K562 (cell line): ENCODE results near the gene YBEY. TPM values are rescaled to one million over a fixed set of nuclear protein-coding genes. Genes with fewer than 3 reads are reported as not detected.

Experiments
- ATAC-seq: fragments of 200-7000 bp; cut with Tn5 transposase; 3 replicates; pipeline ENCODE4 v1.9.1; 2020; ENCODE audit warnings: moderate library complexity
- BruUV-seq: library from RNA; stranded (reverse); fragments of 400-500 nt; replicated peaks from 2 replicates; lab custom pipeline; 2021; lab: Mats Ljungman, UMichigan
- CTCF ChIA-PET: fragments of 300-600 bp; formaldehyde crosslinking; extraction: SDS; loops from one replicate; lab custom pipeline; 2021; ENCODE audit warnings: low intra/inter-chr PET ratio; lab: Yijun Ruan, JAX
- POLR2A ChIA-PET: fragments of 300-600, 350-650 bp; sonication (Branson Sonifier 250); formaldehyde crosslinking; extraction: SDS; loops from one replicate; lab custom pipeline; 2021; ENCODE audit warnings: antibody characterized with exemption, inconsistent platforms; lab: Yijun Ruan, JAX
- DNase-seq, 4 experiments: peaks; one replicate each; pipeline versions ENCODE4 v3.0.0 to v3.0.0-alpha.2; 2011 to 2018; ENCODE audit warnings: low spot score in 3 of 4, mixed read lengths in 3 of 4; ENCODE audit errors: extremely low read depth in 1 of 4
- FAIRE-seq: peaks from 2 replicates; lab custom pipeline; 2011; peaks lifted over from hg19 to GRCh38; lab: Jason Lieb, UNC
- H2AFZ ChIP-seq: 2 replicates; pipeline ENCODE4 v1.6.0; 2011; ENCODE audit warnings: low read depth, low read length, control low read depth, inconsistent platforms
- H3K27ac ChIP-seq: fragments of 200-600 bp; 3 replicates; pipeline ENCODE4 v1.8.0; 2011; ENCODE audit warnings: low read depth, mild to moderate bottlenecking, control low read depth, inconsistent platforms, low read length, moderate library complexity, mixed read lengths; ENCODE audit errors: extremely low read depth
- H3K27me3 ChIP-seq, 2 experiments: fragments of 300-600 bp in 1 of 2; 2 replicates in 1 of 2; 3 replicates in 1 of 2; pipeline versions ENCODE4 v1.6.0 to v1.8.0; 2011; ENCODE audit warnings: inconsistent platforms in 2 of 2, low read length in 2 of 2, mild to moderate bottlenecking in 1 of 2, mixed read lengths in 1 of 2, moderate library complexity in 1 of 2; ENCODE audit not compliant: control insufficient read depth in 2 of 2, insufficient read depth in 2 of 2
- H3K36me3 ChIP-seq: fragments of 300-600 bp; 3 replicates; pipeline ENCODE4 v1.8.0; 2011; ENCODE audit warnings: mild to moderate bottlenecking, low read length, inconsistent platforms; ENCODE audit not compliant: control insufficient read depth, insufficient read depth
- H3K4me1 ChIP-seq, 2 experiments: fragments of 200-600 bp in 1 of 2; replicated peaks in 1 of 2; 2 replicates in 1 of 2; 3 replicates in 1 of 2; pipeline versions ENCODE4 v1.5.1 to v1.8.0; 2011; ENCODE audit warnings: inconsistent platforms in 2 of 2, low read length in 2 of 2, mild to moderate bottlenecking in 1 of 2, mixed read lengths in 1 of 2, moderate library complexity in 1 of 2; ENCODE audit not compliant: control insufficient read depth in 2 of 2, insufficient read depth in 2 of 2
- H3K4me2 ChIP-seq: 2 replicates; pipeline ENCODE4 v1.6.1; 2011; ENCODE audit warnings: low read length, control low read depth, inconsistent platforms, mixed read lengths; ENCODE audit not compliant: insufficient read depth
- H3K4me3 ChIP-seq: fragments of 200-600 bp; sonication (generic), shearing (Covaris generic); 2 replicates; pipeline ENCODE4 v1.5.1; 2016; ENCODE audit warnings: control low read depth, inconsistent platforms
- H3K79me2 ChIP-seq: fragments of 200-600 bp; 3 replicates; pipeline ENCODE4 v1.8.0; 2011; ENCODE audit warnings: low read length, inconsistent platforms; ENCODE audit not compliant: control insufficient read depth, insufficient read depth
- H3K9ac ChIP-seq, 2 experiments: 2 replicates each; pipeline versions ENCODE4 v1.6.0 to v1.6.1; 2011; ENCODE audit warnings: low read depth in 2 of 2, low read length in 2 of 2, control low read depth in 1 of 2, inconsistent platforms in 1 of 2, mild to moderate bottlenecking in 1 of 2, mixed read lengths in 1 of 2; ENCODE audit not compliant: insufficient read depth in 1 of 2
- H3K9me1 ChIP-seq: one replicate; pipeline ENCODE4 v1.6.0; 2011; ENCODE audit warnings: inconsistent platforms, mild to moderate bottlenecking, low read length, moderate library complexity; ENCODE audit not compliant: control insufficient read depth, insufficient read depth
- H3K9me3 ChIP-seq: replicated peaks from 2 replicates; pipeline ENCODE4 v1.5.1; 2011; ENCODE audit warnings: low read depth, low read length, inconsistent platforms; ENCODE audit not compliant: control insufficient read depth, insufficient read depth
- H4K20me1 ChIP-seq: replicated peaks from 2 replicates; pipeline ENCODE4 v1.6.1; 2011; ENCODE audit warnings: low read length, inconsistent platforms, mixed read lengths; ENCODE audit not compliant: control insufficient read depth, insufficient read depth
- GABPA ChIP-seq: fragments of 200-800 bp; sonication (Bioruptor generic); conservative IDR thresholded peaks from 2 replicates; pipeline ENCODE4 v1.6.1; 2016; ENCODE audit warnings: low read depth, missing genetic modification characterization, missing compliant biosample characterization
- HSF4 ChIP-seq: fragments of 250-450 bp; sonication (Bioruptor Pico); IDR thresholded peaks from 2 replicates; pipeline ENCODE4 v2.1.2; 2022; ENCODE audit warnings: mild to moderate bottlenecking, moderate library complexity, borderline replicate concordance
- RB1 ChIP-seq: fragments of 450-650 bp; IDR thresholded peaks from 2 replicates; pipeline ENCODE4 v1.6.1; 2017; ENCODE audit warnings: low read depth, mild to moderate bottlenecking
- WGBS: fragments of 100-300 bp; shearing (Covaris generic); methylation state at CpG from one replicate; pipeline ENCODE4 v1.1.6; 2016; ENCODE audit warnings: low coverage, mixed read lengths; ENCODE audit not compliant: insufficient coverage; ENCODE audit errors: missing lambda C conversion rate; 5-methylcytosine and 5-hydroxymethylcytosine counted together
- in situ Hi-C: fragments of 300-500 bp; cut with MboI; formaldehyde crosslinking; loops from 4 replicates; pipeline ENCODE4 v1.15.0; 2018; ENCODE audit warnings: inconsistent platforms, mixed read lengths
- intact Hi-C: fragments of 100-400 bp; cut with micrococcal nuclease; formaldehyde crosslinking; loops from 2 replicates; pipeline ENCODE4 v1.14.2; 2022
- polyA plus RNA-seq, 8 experiments: library from polyadenylated mRNA; depleted of rRNA in 4 of 8; stranded (reverse) in 5 of 8; unstranded in 3 of 8; fragments of >200 nt; fragmentation: Nextera tagmentation in 2 of 8; fragmentation: Illumina TruSeq in 1 of 8; extraction: Ambion mirVana in 2 of 8; extraction: Trizol in 1 of 8; gene quantifications; 2 replicates each; pipeline versions ENCODE4 v1.2.1 to v1.2.3, GENCODE V29; 2011 to 2014; ENCODE audit warnings: inconsistent platforms in 1 of 8, missing spikeins in 1 of 8
- total RNA-seq, 7 experiments: library from RNA; depleted of rRNA in 6 of 7; stranded (reverse); fragments of >200 nt in 6 of 7; fragmentation: Illumina TruSeq in 2 of 7; extraction: Trizol in 2 of 7; gene quantifications; 2 replicates each; pipeline versions ENCODE4 v1.2.1 to v1.2.3, GENCODE V29; 2011 to 2021; ENCODE audit warnings: low replicate concordance in 1 of 7
- TF ChIP-seq, protein P1 (sequence below), 3 experiments: IDR thresholded peaks in 2 of 3; conservative IDR thresholded peaks in 1 of 3; 2 replicates each; pipeline ENCODE4 v1.5.1; 2011 to 2012; ENCODE audit warnings: low read length in 3 of 3, mild to moderate bottlenecking in 3 of 3, control low read depth in 2 of 3, improper control_type of control experiment in 1 of 3, inconsistent platforms in 1 of 3, low read depth in 1 of 3, mixed read lengths in 1 of 3, moderate library complexity in 1 of 3; ENCODE audit not compliant: insufficient read depth in 2 of 3

The YBEY gene
- total and polyA plus RNA-seq, 9 of the 15 experiments (the other 6 are each of a cell fraction or from before 2014, with no cell fraction given): 6.4 to 28.0 (median 12.4) TPM

DNA sequence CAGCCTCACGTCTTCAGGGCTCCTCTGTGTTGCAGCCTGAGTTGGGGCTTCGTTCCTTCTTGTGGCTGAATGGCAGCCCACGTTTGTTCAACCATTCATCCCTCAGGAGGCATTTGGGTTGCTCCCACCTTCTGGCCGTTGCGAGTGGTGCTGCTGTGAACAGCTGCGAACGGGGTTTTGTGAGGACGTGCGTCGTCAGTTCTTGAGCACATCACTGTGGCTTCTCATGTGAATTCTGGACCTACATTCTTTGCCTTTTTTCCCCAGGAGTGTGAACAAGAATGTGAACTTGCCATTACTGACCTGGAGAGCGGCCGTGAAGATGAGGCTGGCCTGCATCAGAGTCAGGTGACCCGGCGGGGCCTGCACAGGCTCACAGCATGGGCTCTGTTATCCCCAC is 59.7 kb downstream of the YBEY start:
- in situ Hi-C loops: no loop called here
- ChIA-PET CTCF (no interaction called here), POLR2A (no interaction called here)
- FAIRE-seq (no peak), DNase-seq (no peak), ATAC-seq (no peak)
- Histone ChIP-seq H3K27me3 (no peaks in the 10 kb centered on the region), H3K27ac (no peak overlapping the region), H3K9ac (no peak overlapping the region), H3K79me2 (peaks cover 21% of the 10 kb centered on the region), H2AFZ (no peak overlapping the region), H3K9me1 (no peaks in the 10 kb centered on the region), H3K4me1 (peaks cover 0 to 11% of the 10 kb centered on the region in 2 experiments; a peak in 1 of 5 replicates), H3K4me2 (no peak overlapping the region), H4K20me1 (no peaks in the 10 kb centered on the region; the same call in 1 of the 2 replicates), H3K36me3 (peaks cover 56% of the 10 kb centered on the region), H3K9me3 (no peaks in the 10 kb centered on the region), H3K4me3 (no peak overlapping the region)
- intact Hi-C loops: no loop called here
- TF ChIP-seq, protein P1, sequence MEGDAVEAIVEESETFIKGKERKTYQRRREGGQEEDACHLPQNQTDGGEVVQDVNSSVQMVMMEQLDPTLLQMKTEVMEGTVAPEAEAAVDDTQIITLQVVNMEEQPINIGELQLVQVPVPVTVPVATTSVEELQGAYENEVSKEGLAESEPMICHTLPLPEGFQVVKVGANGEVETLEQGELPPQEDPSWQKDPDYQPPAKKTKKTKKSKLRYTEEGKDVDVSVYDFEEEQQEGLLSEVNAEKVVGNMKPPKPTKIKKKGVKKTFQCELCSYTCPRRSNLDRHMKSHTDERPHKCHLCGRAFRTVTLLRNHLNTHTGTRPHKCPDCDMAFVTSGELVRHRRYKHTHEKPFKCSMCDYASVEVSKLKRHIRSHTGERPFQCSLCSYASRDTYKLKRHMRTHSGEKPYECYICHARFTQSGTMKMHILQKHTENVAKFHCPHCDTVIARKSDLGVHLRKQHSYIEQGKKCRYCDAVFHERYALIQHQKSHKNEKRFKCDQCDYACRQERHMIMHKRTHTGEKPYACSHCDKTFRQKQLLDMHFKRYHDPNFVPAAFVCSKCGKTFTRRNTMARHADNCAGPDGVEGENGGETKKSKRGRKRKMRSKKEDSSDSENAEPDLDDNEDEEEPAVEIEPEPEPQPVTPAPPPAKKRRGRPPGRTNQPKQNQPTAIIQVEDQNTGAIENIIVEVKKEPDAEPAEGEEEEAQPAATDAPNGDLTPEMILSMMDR (IDR thresholded peaks at IDR 0.05 in 2 of 3, conservative IDR thresholded peaks at IDR 0.05 in 1 of 3; ENCODE audit: insufficient read depth in 2 of 3, low read depth in 1 of 3, low read length in 3 of 3): 0 out of 6 replicates have a peak, but pooled peaks of 1 of the 3 experiments have one; percentile 4
- TF ChIP-seq HSF4 (CRISPR knock-in tag): no peak
- TF ChIP-seq RB1: no peak
- TF ChIP-seq GABPA (tag): no peak
- 88% methylated on average over 12 of the region's 14 CpGs for WGBS
- BruUV-seq: no TSS peak
